H9 (cell line): ENCODE results near the gene MED15. TPM values are rescaled to one million over a fixed set of nuclear protein-coding genes. Genes with fewer than 3 reads are reported as not detected.

Experiments
- DNase-seq: peaks from one replicate; pipeline ENCODE4 v3.0.0-alpha.2; 2017
- H2AFZ ChIP-seq: one replicate; pipeline ENCODE4 v1.6.1; 2013; ENCODE audit warnings: mild to moderate bottlenecking, low read length, control low read depth, moderate library complexity
- H2AK5ac ChIP-seq: 2 replicates; pipeline ENCODE4 v1.6.1; 2013; ENCODE audit warnings: low read length, control low read depth, mixed read lengths; ENCODE audit not compliant: insufficient read length
- H2BK120ac ChIP-seq: one replicate; pipeline ENCODE4 v1.6.1; 2013; ENCODE audit warnings: low read depth, mild to moderate bottlenecking, low read length, control low read depth, inconsistent platforms; ENCODE audit not compliant: poor library complexity, severe bottlenecking
- H2BK12ac ChIP-seq: 2 replicates; pipeline ENCODE4 v1.6.1; 2013; ENCODE audit warnings: low read length, control low read depth, mixed read lengths, low read depth; ENCODE audit not compliant: insufficient read length
- H2BK15ac ChIP-seq: 2 replicates; pipeline ENCODE4 v1.6.1; 2013; ENCODE audit warnings: low read depth, low read length, control low read depth
- H2BK20ac ChIP-seq: one replicate; pipeline ENCODE4 v1.6.1; 2013; ENCODE audit warnings: low read depth, mild to moderate bottlenecking, low read length, control low read depth, inconsistent platforms; ENCODE audit not compliant: poor library complexity, severe bottlenecking
- H2BK5ac ChIP-seq: 2 replicates; pipeline ENCODE4 v1.6.1; 2013; ENCODE audit warnings: low read length, control low read depth, mixed read lengths; ENCODE audit not compliant: insufficient read length
- H3K14ac ChIP-seq: 2 replicates; pipeline ENCODE4 v1.6.1; 2013; ENCODE audit warnings: low read length, control low read depth; ENCODE audit not compliant: insufficient read depth
- H3K18ac ChIP-seq: 2 replicates; pipeline ENCODE4 v1.6.1; 2013; ENCODE audit warnings: low read depth, mild to moderate bottlenecking, mixed read lengths, low read length, control low read depth; ENCODE audit not compliant: insufficient read length
- H3K23ac ChIP-seq: 2 replicates; pipeline ENCODE4 v1.6.1; 2013; ENCODE audit warnings: low read length, control low read depth, mixed read lengths, low read depth; ENCODE audit not compliant: insufficient read length
- H3K23me2 ChIP-seq: 2 replicates; pipeline ENCODE4 v1.6.1; 2013; ENCODE audit warnings: low read depth, mild to moderate bottlenecking, mixed read lengths, low read length, control low read depth; ENCODE audit not compliant: insufficient read length, poor library complexity, severe bottlenecking
- H3K27ac ChIP-seq: 2 replicates; pipeline ENCODE4 v1.5.1; 2013; ENCODE audit warnings: low read length, control low read depth, mixed read lengths, low read depth; ENCODE audit not compliant: insufficient read length
- H3K27me3 ChIP-seq: 2 replicates; pipeline ENCODE4 v1.6.1; 2013; ENCODE audit warnings: low read length, control low read depth, inconsistent platforms; ENCODE audit not compliant: insufficient read depth
- H3K4ac ChIP-seq: 2 replicates; pipeline ENCODE4 v1.6.1; 2013; ENCODE audit warnings: low read depth, mild to moderate bottlenecking, control low read depth, inconsistent platforms, low read length, moderate library complexity
- H3K4me1 ChIP-seq: 2 replicates; pipeline ENCODE4 v1.6.1; 2013; ENCODE audit warnings: low read length, control low read depth, inconsistent platforms; ENCODE audit not compliant: insufficient read depth
- H3K4me2 ChIP-seq: 2 replicates; pipeline ENCODE4 v1.6.1; 2013; ENCODE audit warnings: low read length, control low read depth, mixed read lengths; ENCODE audit not compliant: insufficient read length, insufficient read depth
- H3K56ac ChIP-seq: 2 replicates; pipeline ENCODE4 v1.6.1; 2013; ENCODE audit warnings: low read depth, mild to moderate bottlenecking, mixed read lengths, low read length, control low read depth; ENCODE audit not compliant: insufficient read length
- H3K79me1 ChIP-seq: 2 replicates; pipeline ENCODE4 v1.6.1; 2013; ENCODE audit warnings: low read depth, mild to moderate bottlenecking, moderate library complexity, low read length, control low read depth, inconsistent platforms; ENCODE audit not compliant: insufficient read depth, poor library complexity, severe bottlenecking
- H3K79me2 ChIP-seq: 2 replicates; pipeline ENCODE4 v1.6.1; 2013; ENCODE audit warnings: low read length, control low read depth, inconsistent platforms; ENCODE audit not compliant: insufficient read depth
- H3K9ac ChIP-seq: 2 replicates; pipeline ENCODE4 v1.6.1; 2013; ENCODE audit warnings: low read length, control low read depth, mixed read lengths; ENCODE audit not compliant: insufficient read length; ENCODE audit errors: extremely low read depth
- H3K9me3 ChIP-seq: one replicate; pipeline ENCODE4 v1.6.1; 2013; ENCODE audit warnings: low read depth, low read length, inconsistent platforms; ENCODE audit not compliant: control insufficient read depth
- H3T11ph ChIP-seq: one replicate; pipeline ENCODE4 v1.6.1; 2013; ENCODE audit warnings: mild to moderate bottlenecking, low read length, control low read depth, inconsistent platforms
- H4K20me1 ChIP-seq: one replicate; pipeline ENCODE4 v1.6.1; 2013; ENCODE audit not compliant: control insufficient read depth, insufficient read length, insufficient read depth
- H4K5ac ChIP-seq: 2 replicates; pipeline ENCODE4 v1.6.1; 2013; ENCODE audit warnings: low read depth, mild to moderate bottlenecking, mixed read lengths, low read length, control low read depth; ENCODE audit not compliant: insufficient read length
- H4K8ac ChIP-seq: replicated peaks from 2 replicates; pipeline ENCODE4 v1.6.1; 2013; ENCODE audit warnings: low read length, control low read depth, mixed read lengths, low read depth; ENCODE audit not compliant: insufficient read length
- H4K91ac ChIP-seq: 2 replicates; pipeline ENCODE4 v1.6.1; 2013; ENCODE audit warnings: low read depth, mild to moderate bottlenecking, moderate library complexity, mixed read lengths, low read length, control low read depth; ENCODE audit not compliant: insufficient read length
- H3K27ac Mint-ChIP-seq, 3 experiments: 2 replicates in 2 of 3; 3 replicates in 1 of 3; pipeline ENCODE4 v1.8.0; 2020 to 2021; ENCODE audit warnings: mixed read lengths in 3 of 3, mild to moderate bottlenecking in 1 of 3, moderate library complexity in 1 of 3
- H3K27me3 Mint-ChIP-seq: 2 replicates; pipeline ENCODE4 v1.8.0; 2021; ENCODE audit warnings: low read depth, mild to moderate bottlenecking, moderate library complexity, mixed read lengths
- H3K36me3 Mint-ChIP-seq, 3 experiments: 2 replicates in 2 of 3; 3 replicates in 1 of 3; pipeline ENCODE4 v1.8.0; 2020 to 2021; ENCODE audit warnings: low read depth in 3 of 3, mixed read lengths in 3 of 3; ENCODE audit not compliant: insufficient read depth in 1 of 3
- H3K4me1 Mint-ChIP-seq, 2 experiments: 2 replicates each; pipeline ENCODE4 v1.8.0; 2020; ENCODE audit warnings: mixed read lengths in 2 of 2
- H3K4me3 Mint-ChIP-seq, 2 experiments: 2 replicates in 1 of 2; 3 replicates in 1 of 2; pipeline ENCODE4 v1.8.0; 2020 to 2021; ENCODE audit warnings: mild to moderate bottlenecking in 2 of 2, mixed read lengths in 2 of 2, moderate library complexity in 1 of 2
- H3K9me3 Mint-ChIP-seq, 2 experiments: 2 replicates in 1 of 2; 3 replicates in 1 of 2; pipeline ENCODE4 v1.8.0; 2020; ENCODE audit warnings: mild to moderate bottlenecking in 2 of 2, mixed read lengths in 2 of 2, moderate library complexity in 1 of 2
- CTCF ChIP-seq: fragments of 200-600 bp; sonication (generic); conservative IDR thresholded peaks from 3 replicates; pipeline ENCODE4 v1.8.0; 2021; ENCODE audit warnings: antibody characterized with exemption, mild to moderate bottlenecking
- WGBS: extraction: QIAGEN DNeasy Blood & Tissue Kit; methylation state at CpG from one replicate; pipeline ENCODE4 v1.1.7; 2013; ENCODE audit warnings: missing lambda C conversion rate, low lambda C conversion rate, mixed read lengths; ENCODE audit not compliant: insufficient read length; ENCODE audit errors: extremely low coverage; 5-methylcytosine and 5-hydroxymethylcytosine counted together
- total RNA-seq: library from RNA; stranded (reverse); gene quantifications from 2 replicates; pipeline ENCODE4 v1.2.1, GENCODE V29; 2021

Gene MED15
- total RNA-seq, 1 experiment from 2014 or later, result 47.4 TPM

GRCh38 chr22:20618488-20618887 is 111.1 kb downstream of the MED15 start:
- no peak for TF ChIP-seq CTCF
- no peaks in the 10 kb centered on the region for H3K9me3 ChIP-seq

More at GRCh38 chr22:20618488-20618887, 111.1 kb downstream of the MED15 start:
- Histone ChIP-seq H4K91ac (no peak overlapping the region), H2AK5ac (no peak overlapping the region), H3K4me1 (no peaks in the 10 kb centered on the region), H2BK5ac (no peak overlapping the region), H3K4ac (no peak overlapping the region), H3K9ac (no peak overlapping the region), H3K23me2 (no peaks in the 10 kb centered on the region), H3T11ph (no peak overlapping the region), H3K27me3 (no peaks in the 10 kb centered on the region), H2BK12ac (no peak overlapping the region), H2BK15ac (no peak overlapping the region), H4K20me1 (no peaks in the 10 kb centered on the region), H3K79me2 (no peaks in the 10 kb centered on the region), H2AFZ (no peak overlapping the region), H3K18ac (no peak overlapping the region), H2BK20ac (no peak overlapping the region), H4K5ac (no peak overlapping the region), H3K14ac (no peak overlapping the region), H3K56ac (no peak overlapping the region), H3K23ac (no peak overlapping the region), H4K8ac (no peak overlapping the region), H2BK120ac (no peak overlapping the region), H3K27ac (no peak overlapping the region), H3K4me2 (no peak overlapping the region), H3K79me1 (no peaks in the 10 kb centered on the region)
- H3K36me3 Mint-ChIP-seq, result no peaks in the 10 kb centered on the region; a peak in 1 of 7 replicates
- H3K27ac Mint-ChIP-seq, result peak overlapping the region in 1 of 3 experiments; percentile 68; a peak in 2 of 7 replicates
- H3K9me3 Mint-ChIP-seq, result no peaks in the 10 kb centered on the region
- WGBS, result no CpG with 5 or more reads among the region's 4 CpGs
- no peak overlapping the region for H3K4me3 Mint-ChIP-seq
- no peaks in the 10 kb centered on the region for H3K4me1 Mint-ChIP-seq
- no peaks in the 10 kb centered on the region; the same call in 1 of the 2 replicates for H3K27me3 Mint-ChIP-seq
- no peak for DNase-seq
